Measurements from ENCODE around the gene TULP4. TPM values are rescaled to one million over a fixed set of nuclear protein-coding genes. Genes with fewer than 3 reads are reported as not detected.

TULP4 gene
- total RNA-seq, 1 donor from 2014 or later = 406 TPM

- Mint-ChIP-seq H3K9me3 (ENCODE audit: unreplicated experiment) (peaks cover 9% of the 10 kb centered on the region), H3K27ac (ENCODE audit: unreplicated experiment) (peak overlapping the region; percentile 84), H3K4me1 (ENCODE audit: low read depth, unreplicated experiment) (peaks cover 25% of the 10 kb centered on the region), H3K36me3 (ENCODE audit: unreplicated experiment) (peaks cover 7% of the 10 kb centered on the region), H3K4me3 (ENCODE audit: unreplicated experiment) (peak overlapping the region; percentile 89), H3K27me3 (ENCODE audit: unreplicated experiment) (peaks cover 2% of the 10 kb centered on the region)
- DNase-seq = peak; percentile 82
- TF ChIP-seq CTCF (IDR thresholded peaks at IDR 0.05; ENCODE audit: partially characterized antibody, unreplicated experiment) = no peak
Observed at GRCh38 chr6:158536891-158537798, 224.9 kb downstream of the TULP4 start.

- TF ChIP-seq CTCF (IDR thresholded peaks at IDR 0.05; ENCODE audit: partially characterized antibody, unreplicated experiment) = no peak
- H3K27me3 Mint-ChIP-seq (ENCODE audit: unreplicated experiment) = peaks cover 6% of the 10 kb centered on the region
- peak overlapping the region; percentile 89 for H3K4me3 Mint-ChIP-seq (ENCODE audit: unreplicated experiment)
- H3K27ac Mint-ChIP-seq (ENCODE audit: unreplicated experiment) = peak overlapping the region; percentile 57
- H3K9me3 Mint-ChIP-seq (ENCODE audit: unreplicated experiment) = peaks cover 7% of the 10 kb centered on the region
- peaks cover 8% of the 10 kb centered on the region for H3K36me3 Mint-ChIP-seq (ENCODE audit: unreplicated experiment)
- DNase-seq = no peak
- peaks cover 27% of the 10 kb centered on the region for H3K4me1 Mint-ChIP-seq (ENCODE audit: low read depth, unreplicated experiment)
Observed at GRCh38 chr6:158538741-158539140, 226.5 kb downstream of the TULP4 start.

- peaks cover 7% of the 10 kb centered on the region for H3K9me3 Mint-ChIP-seq (ENCODE audit: unreplicated experiment)
Observed at GRCh38 chr6:158539413-158539812, 227.1 kb downstream of the TULP4 start.

GRCh38 chr6:158539881-158540280, 227.6 kb downstream of the TULP4 start:
- peaks cover 6% of the 10 kb centered on the region for H3K27me3 Mint-ChIP-seq (ENCODE audit: unreplicated experiment)
- no peak overlapping the region for H3K27ac Mint-ChIP-seq (ENCODE audit: unreplicated experiment)
- no peak for DNase-seq
- peaks cover 28% of the 10 kb centered on the region for H3K4me1 Mint-ChIP-seq (ENCODE audit: low read depth, unreplicated experiment)
- peaks cover 17% of the 10 kb centered on the region for H3K36me3 Mint-ChIP-seq (ENCODE audit: unreplicated experiment)
- H3K9me3 Mint-ChIP-seq (ENCODE audit: unreplicated experiment) = peaks cover 8% of the 10 kb centered on the region
- TF ChIP-seq CTCF (IDR thresholded peaks at IDR 0.05; ENCODE audit: partially characterized antibody, unreplicated experiment) = no peak
- H3K4me3 Mint-ChIP-seq (ENCODE audit: unreplicated experiment) = peak overlapping the region; percentile 31

More at GRCh38 chr6:158539413-158539812, 227.1 kb downstream of the TULP4 start:
- H3K36me3 Mint-ChIP-seq (ENCODE audit: unreplicated experiment) = peaks cover 13% of the 10 kb centered on the region
- no peak for TF ChIP-seq CTCF (IDR thresholded peaks at IDR 0.05; ENCODE audit: partially characterized antibody, unreplicated experiment)
- H3K4me3 Mint-ChIP-seq (ENCODE audit: unreplicated experiment) = peak overlapping the region; percentile 31
- H3K4me1 Mint-ChIP-seq (ENCODE audit: low read depth, unreplicated experiment) = peaks cover 28% of the 10 kb centered on the region
- DNase-seq = no peak
- H3K27ac Mint-ChIP-seq (ENCODE audit: unreplicated experiment) = peak overlapping the region; percentile 5
- peaks cover 6% of the 10 kb centered on the region for H3K27me3 Mint-ChIP-seq (ENCODE audit: unreplicated experiment)

- no peak for DNase-seq
- H3K4me1 Mint-ChIP-seq (ENCODE audit: low read depth, unreplicated experiment) = peaks cover 26% of the 10 kb centered on the region
- H3K4me3 Mint-ChIP-seq (ENCODE audit: unreplicated experiment) = peak overlapping the region; percentile 14
- H3K27me3 Mint-ChIP-seq (ENCODE audit: unreplicated experiment) = peaks cover 9% of the 10 kb centered on the region
- H3K36me3 Mint-ChIP-seq (ENCODE audit: unreplicated experiment) = peaks cover 26% of the 10 kb centered on the region
- peak overlapping the region; percentile 78 for H3K27ac Mint-ChIP-seq (ENCODE audit: unreplicated experiment)
- H3K9me3 Mint-ChIP-seq (ENCODE audit: unreplicated experiment) = peaks cover 8% of the 10 kb centered on the region
- TF ChIP-seq CTCF (IDR thresholded peaks at IDR 0.05; ENCODE audit: partially characterized antibody, unreplicated experiment) = no peak
Observed at GRCh38 chr6:158543606-158544185, 231.4 kb downstream of the TULP4 start.
